DND-41 (cell line): ENCODE results near the gene DPY19L2.
"Not testable (repeated sequence)": the region's sequence is repeated elsewhere in the genome, so short reads cannot be mapped to it uniquely, and the experiment has no call there.

Experiments used
- ATAC-seq: fragments of 200-7000 bp; cut with Tn5 transposase; 3 replicates; pipeline ENCODE4 v1.9.1; 2021; ENCODE audit warnings: low read depth; ENCODE audit not compliant: insufficient read depth
- DNase-seq: peaks from one replicate; pipeline ENCODE4 v3.0.0-alpha.2; 2020
- H2AFZ ChIP-seq: 2 replicates; pipeline ENCODE4 v1.6.0; 2012; ENCODE audit warnings: low read depth, low read length
- H3K27ac ChIP-seq: 2 replicates; pipeline ENCODE4 v1.5.1; 2012; ENCODE audit warnings: low read length, inconsistent platforms
- H3K27me3 ChIP-seq: fragments of 200-600 bp; sonication (generic); 2 replicates; pipeline ENCODE4 v1.6.0; 2012; ENCODE audit warnings: low read length, mild to moderate bottlenecking, inconsistent platforms; ENCODE audit not compliant: insufficient read depth, poor library complexity
- H3K36me3 ChIP-seq: 2 replicates; pipeline ENCODE4 v1.5.1; 2012; ENCODE audit warnings: low read length, inconsistent platforms; ENCODE audit not compliant: insufficient read depth
- H3K4me1 ChIP-seq: 2 replicates; pipeline ENCODE4 v1.5.1; 2012; ENCODE audit warnings: mild to moderate bottlenecking, low read length; ENCODE audit not compliant: insufficient read depth
- H3K4me2 ChIP-seq: 2 replicates; pipeline ENCODE4 v1.6.0; 2012; ENCODE audit warnings: mild to moderate bottlenecking, moderate library complexity, low read length, inconsistent platforms; ENCODE audit not compliant: insufficient read depth
- H3K4me3 ChIP-seq, 2 experiments: fragments of 200-600 bp in 1 of 2; shearing (Covaris generic) in 1 of 2; 2 replicates each; pipeline ENCODE4 v1.5.1; 2012 to 2016; ENCODE audit warnings: inconsistent platforms in 2 of 2, low read length in 2 of 2, mild to moderate bottlenecking in 2 of 2, low read depth in 1 of 2, moderate library complexity in 1 of 2
- H3K79me2 ChIP-seq: 2 replicates; pipeline ENCODE4 v1.6.0; 2012; ENCODE audit warnings: low read length, inconsistent platforms; ENCODE audit not compliant: insufficient read depth
- H3K9ac ChIP-seq: 2 replicates; pipeline ENCODE4 v1.6.0; 2012; ENCODE audit warnings: low read depth, mild to moderate bottlenecking, inconsistent platforms, low read length, moderate library complexity
- H3K9me3 ChIP-seq: 2 replicates; pipeline ENCODE4 v1.5.1; 2012; ENCODE audit warnings: low read length, moderate library complexity, mild to moderate bottlenecking, inconsistent platforms; ENCODE audit not compliant: insufficient read depth, severe bottlenecking
- H4K20me1 ChIP-seq: 2 replicates; pipeline ENCODE4 v1.6.0; 2012; ENCODE audit warnings: low read length; ENCODE audit not compliant: insufficient read depth

DPY19L2 gene

DNA sequence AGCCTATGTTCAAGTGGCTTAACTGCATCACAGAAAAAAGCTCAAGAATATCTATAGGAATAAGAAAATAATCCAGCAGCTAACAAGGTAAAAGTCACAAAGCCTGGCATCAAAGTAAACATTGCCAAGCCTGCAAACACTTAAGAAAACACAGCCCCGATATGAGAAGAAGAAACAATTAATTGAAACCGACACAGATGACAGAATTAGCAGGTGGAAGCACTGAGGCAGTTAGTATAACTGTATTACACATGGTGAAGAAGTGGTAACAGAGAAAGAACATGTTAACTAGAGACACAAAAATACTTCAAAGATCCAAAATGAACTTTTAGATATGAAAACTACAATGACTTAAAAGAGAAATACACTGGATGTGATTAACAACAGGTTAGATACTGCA lies 57.0 kb downstream of the DPY19L2 start:
- H3K79me2 ChIP-seq, ATAC-seq, H3K9me3 ChIP-seq, DNase-seq, H3K27ac ChIP-seq, H3K4me2 ChIP-seq, H2AFZ ChIP-seq, H3K4me1 ChIP-seq, H3K9ac ChIP-seq, H3K27me3 ChIP-seq, H3K36me3 ChIP-seq, H4K20me1 ChIP-seq, H3K4me3 ChIP-seq: not testable (repeated sequence)

DNA sequence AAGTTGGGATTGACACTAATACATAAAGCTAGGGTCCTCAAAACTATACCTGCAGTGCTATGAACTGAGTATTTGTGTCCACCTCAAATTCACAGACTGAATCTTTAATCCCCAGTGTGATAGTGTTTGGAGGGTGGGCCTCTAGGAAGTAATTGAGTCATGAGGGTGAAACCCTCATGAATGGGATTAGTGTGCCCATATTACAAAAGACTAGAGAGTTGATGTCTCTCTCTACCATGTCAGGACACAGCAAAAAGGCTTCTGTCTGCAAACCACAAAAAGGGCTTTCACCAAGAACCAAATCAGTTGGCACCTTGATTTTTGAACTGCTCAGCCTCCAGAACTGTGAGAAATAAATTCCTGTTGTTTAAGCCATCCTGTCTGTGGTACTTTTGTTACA lies 59.0 kb downstream of the DPY19L2 start:
- H2AFZ ChIP-seq, H3K9me3 ChIP-seq, DNase-seq, H3K4me3 ChIP-seq, H3K9ac ChIP-seq, H3K4me1 ChIP-seq, H3K27ac ChIP-seq, ATAC-seq, H3K27me3 ChIP-seq, H3K79me2 ChIP-seq, H3K36me3 ChIP-seq, H3K4me2 ChIP-seq, H4K20me1 ChIP-seq: not testable (repeated sequence)

DNA sequence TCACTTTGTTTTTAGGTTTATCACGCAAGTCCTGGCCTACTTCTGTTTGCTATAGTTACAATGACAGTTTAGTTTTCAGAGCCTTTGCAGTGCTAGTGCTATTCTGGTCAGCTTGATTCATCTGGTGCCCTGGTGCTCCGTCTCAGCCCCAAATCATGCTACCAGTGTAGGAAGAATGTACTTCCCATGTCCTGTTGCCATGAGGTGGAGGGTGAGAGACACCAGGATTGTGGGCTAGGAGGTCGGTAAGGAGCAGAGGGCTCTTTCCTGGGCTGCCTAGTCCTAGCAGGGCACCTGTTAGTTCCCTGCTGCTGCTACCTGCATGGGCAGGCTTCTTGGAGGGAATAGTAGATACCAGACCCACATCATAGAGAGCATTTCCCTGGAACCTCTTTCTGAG lies 63.3 kb downstream of the DPY19L2 start:
- H3K4me1 ChIP-seq, H3K9me3 ChIP-seq, DNase-seq, H3K36me3 ChIP-seq, H3K4me3 ChIP-seq, H4K20me1 ChIP-seq, H3K9ac ChIP-seq, H2AFZ ChIP-seq, H3K27ac ChIP-seq, H3K79me2 ChIP-seq, H3K4me2 ChIP-seq, H3K27me3 ChIP-seq, ATAC-seq: not testable (repeated sequence)

DNA sequence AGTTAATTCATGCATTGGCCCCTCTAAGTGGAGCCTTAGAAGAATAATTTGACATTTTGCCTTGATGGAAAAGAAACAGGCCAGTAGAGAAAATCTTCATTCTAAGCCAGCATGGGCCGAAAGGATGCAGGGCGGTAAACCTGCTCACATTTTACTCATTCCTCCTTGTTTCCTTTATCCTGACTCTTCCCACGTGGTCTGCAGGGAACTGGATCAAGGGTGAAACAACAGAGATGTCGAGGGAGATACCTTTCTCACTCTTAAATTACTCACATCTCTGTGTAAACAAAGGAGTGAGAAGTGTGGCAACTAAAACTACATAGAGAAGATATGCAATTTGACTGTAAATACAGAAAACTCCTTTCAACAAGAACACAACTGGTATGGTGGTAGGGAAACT lies 73.5 kb downstream of the DPY19L2 start:
- H3K27ac ChIP-seq, H4K20me1 ChIP-seq, H3K4me2 ChIP-seq, H3K4me3 ChIP-seq, H3K79me2 ChIP-seq, H3K9me3 ChIP-seq, DNase-seq, H3K4me1 ChIP-seq, ATAC-seq, H3K27me3 ChIP-seq, H2AFZ ChIP-seq, H3K36me3 ChIP-seq, H3K9ac ChIP-seq: not testable (repeated sequence)

DNA sequence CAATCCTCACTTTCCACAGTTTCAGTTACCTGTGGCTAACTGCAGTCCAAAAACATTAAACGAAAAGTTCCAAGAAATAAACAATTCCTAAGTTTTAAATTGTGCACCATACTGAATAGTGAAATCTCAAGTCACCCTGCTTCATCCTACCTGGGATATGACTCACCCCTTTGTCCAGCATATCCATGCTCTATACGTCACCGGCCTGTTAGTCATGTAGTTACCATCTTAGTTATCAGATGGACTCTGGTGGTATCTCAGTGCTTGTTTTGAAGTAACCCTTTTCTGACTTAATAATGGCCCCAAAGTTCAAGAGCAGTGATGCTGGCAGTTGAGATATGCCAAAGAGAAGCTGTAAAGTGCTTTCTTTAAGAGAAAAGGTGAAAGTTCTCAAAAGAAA lies 83.9 kb downstream of the DPY19L2 start:
- not testable (repeated sequence) for H3K27me3 ChIP-seq, H3K79me2 ChIP-seq, H2AFZ ChIP-seq, H3K4me1 ChIP-seq, H3K9me3 ChIP-seq, H3K36me3 ChIP-seq, H3K27ac ChIP-seq, ATAC-seq, H4K20me1 ChIP-seq, DNase-seq, H3K4me2 ChIP-seq, H3K4me3 ChIP-seq, H3K9ac ChIP-seq

DNA sequence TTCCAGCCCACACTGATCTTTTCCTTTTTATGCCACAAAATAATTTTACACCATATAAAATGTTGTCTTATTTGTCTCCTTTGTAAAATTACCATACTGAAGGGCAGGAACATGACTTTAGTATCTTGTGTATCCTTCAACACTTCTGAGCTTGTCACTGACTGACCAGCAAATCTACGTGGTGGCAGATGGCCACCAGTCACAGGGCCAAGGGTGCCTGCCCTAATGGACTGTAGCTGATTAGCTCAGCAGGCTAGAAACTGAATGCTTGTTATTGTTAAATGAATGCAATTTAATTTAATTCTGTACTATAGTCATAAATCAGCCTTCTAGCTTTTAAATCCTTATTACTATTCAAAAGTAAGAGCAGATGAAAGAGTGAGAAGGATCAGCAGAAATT lies 85.0 kb downstream of the DPY19L2 start:
- H3K4me3 ChIP-seq, H3K79me2 ChIP-seq, H3K27me3 ChIP-seq, H3K4me2 ChIP-seq, H2AFZ ChIP-seq, H4K20me1 ChIP-seq, H3K27ac ChIP-seq, H3K4me1 ChIP-seq, DNase-seq, ATAC-seq, H3K9ac ChIP-seq, H3K9me3 ChIP-seq, H3K36me3 ChIP-seq: not testable (repeated sequence)

DNA sequence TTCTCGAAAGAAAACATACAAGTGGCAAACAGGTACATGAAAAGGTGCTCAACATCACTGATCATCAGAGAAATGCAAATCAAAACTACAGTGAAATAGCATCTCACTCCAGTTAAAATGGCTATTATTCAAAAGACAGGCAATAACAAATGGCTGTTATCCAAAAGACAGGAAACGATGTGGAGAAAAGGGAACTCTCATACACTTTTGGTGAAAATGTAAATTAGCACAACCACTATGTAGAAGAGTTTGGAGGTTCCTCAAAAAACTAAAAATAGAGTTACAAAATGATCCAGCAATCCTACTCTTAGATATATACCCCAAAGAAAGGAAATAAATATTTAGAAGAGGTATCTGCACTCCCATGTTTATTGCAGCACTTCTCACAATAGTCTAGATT lies 90.7 kb downstream of the DPY19L2 start:
- not testable (repeated sequence) for H3K36me3 ChIP-seq, ATAC-seq, H3K27ac ChIP-seq

DNA sequence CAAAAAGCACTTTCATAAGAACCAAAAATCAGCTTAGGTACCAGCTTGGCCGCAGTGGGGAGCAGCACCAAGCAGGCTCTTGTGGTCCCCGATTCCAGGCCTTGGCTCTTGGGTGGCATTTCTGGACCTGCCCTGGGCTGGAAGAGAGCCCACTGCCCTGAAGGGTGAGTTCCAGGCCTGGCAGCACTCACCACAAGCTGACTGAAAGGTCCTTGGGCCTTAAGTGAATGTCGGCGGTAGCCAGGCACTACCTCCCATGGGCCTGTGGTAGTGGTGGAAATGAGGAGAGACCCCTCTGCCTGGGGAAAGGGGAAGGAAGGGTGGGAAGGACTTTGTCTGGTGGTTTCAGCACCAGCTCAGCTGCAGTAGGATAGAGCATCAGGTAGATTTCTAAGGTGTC lies 96.3 kb downstream of the DPY19L2 start:
- DNase-seq, H4K20me1 ChIP-seq, H3K4me1 ChIP-seq, H2AFZ ChIP-seq, H3K27me3 ChIP-seq, H3K4me2 ChIP-seq, H3K36me3 ChIP-seq, H3K4me3 ChIP-seq, H3K79me2 ChIP-seq, H3K27ac ChIP-seq, H3K9ac ChIP-seq, ATAC-seq, H3K9me3 ChIP-seq: not testable (repeated sequence)

More for the DNA sequence above, 90.7 kb downstream of the DPY19L2 start:
- H3K4me1 ChIP-seq, H3K9ac ChIP-seq, DNase-seq, H3K4me2 ChIP-seq, H3K4me3 ChIP-seq, H3K27me3 ChIP-seq, H3K79me2 ChIP-seq, H3K9me3 ChIP-seq, H2AFZ ChIP-seq, H4K20me1 ChIP-seq: not testable (repeated sequence)

DNA sequence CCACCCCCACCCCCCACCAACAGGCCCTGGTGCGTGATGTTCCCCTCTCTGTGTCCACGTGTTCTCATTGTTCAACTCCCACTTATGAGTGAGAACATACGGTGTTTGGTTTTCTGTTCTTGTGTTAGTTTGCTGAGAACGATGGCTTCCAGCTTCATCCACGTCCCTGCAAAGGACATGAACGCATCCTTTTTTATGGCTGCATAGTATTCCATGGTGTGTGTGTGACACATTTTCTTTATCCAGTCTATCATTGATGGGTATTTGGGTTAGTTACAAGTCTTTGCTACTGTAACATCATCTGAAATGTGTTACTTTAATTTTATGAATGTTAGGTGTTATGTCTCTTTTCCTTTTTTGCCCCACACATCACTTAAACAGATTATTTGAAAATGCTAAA lies 109.8 kb downstream of the DPY19L2 start:
- ATAC-seq, H3K4me3 ChIP-seq, H3K27ac ChIP-seq, H3K9ac ChIP-seq, H3K4me2 ChIP-seq, H3K27me3 ChIP-seq, H3K4me1 ChIP-seq, H4K20me1 ChIP-seq, H3K79me2 ChIP-seq, H3K9me3 ChIP-seq, H3K36me3 ChIP-seq, H2AFZ ChIP-seq, DNase-seq: not testable (repeated sequence)
